OCI-M1 (cell line): ENCODE results near the gene ENOX1.
"Not testable (repeated sequence)": the region's sequence is repeated elsewhere in the genome, so short reads cannot be mapped to it uniquely, and the experiment has no call there.

Experiments used
- DNase-seq: peaks from one replicate; lab custom pipeline; 2025; lab: John Stamatoyannopoulos, UW

The ENOX1 gene

DNA sequence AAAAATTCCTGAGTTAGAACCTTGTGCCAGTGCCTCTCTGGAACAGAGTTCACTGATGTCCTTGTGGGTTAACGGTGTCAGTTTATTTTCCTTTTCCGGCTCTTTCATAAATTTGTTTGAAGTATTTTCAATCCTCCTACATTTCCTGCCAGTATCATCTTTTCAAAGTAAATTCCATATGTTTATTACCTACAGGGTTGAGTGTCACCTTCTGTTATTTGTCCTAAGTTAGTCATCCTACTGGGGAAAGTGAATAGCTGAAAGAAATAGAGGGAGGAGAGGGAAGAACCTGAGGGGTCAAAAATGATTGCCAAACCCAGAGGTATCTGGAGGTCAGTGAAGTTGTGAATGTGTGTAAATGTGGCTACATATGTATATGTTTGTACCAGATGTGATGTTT lies 582.2 kb downstream of the ENOX1 start:
- no peak for DNase-seq

DNA sequence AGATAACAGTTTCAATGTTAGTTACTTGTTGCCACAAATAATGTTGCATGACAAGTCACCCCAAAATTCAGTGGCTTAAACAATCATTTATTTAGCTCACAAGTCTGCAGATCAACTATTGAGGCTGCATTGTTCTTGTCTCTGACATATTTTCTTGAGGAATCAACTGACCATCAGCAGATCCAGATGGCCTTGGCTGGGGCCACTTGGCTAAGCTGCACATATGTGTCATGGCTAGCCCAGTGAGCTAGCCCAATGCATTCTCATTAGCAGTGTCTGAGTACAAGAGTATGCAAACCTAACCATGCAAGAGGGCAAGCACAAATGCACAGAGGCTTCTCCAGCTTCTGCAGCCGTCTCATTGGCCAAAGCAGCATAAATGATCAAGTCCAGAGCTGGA lies 583.0 kb downstream of the ENOX1 start:
- no peak for DNase-seq

DNA sequence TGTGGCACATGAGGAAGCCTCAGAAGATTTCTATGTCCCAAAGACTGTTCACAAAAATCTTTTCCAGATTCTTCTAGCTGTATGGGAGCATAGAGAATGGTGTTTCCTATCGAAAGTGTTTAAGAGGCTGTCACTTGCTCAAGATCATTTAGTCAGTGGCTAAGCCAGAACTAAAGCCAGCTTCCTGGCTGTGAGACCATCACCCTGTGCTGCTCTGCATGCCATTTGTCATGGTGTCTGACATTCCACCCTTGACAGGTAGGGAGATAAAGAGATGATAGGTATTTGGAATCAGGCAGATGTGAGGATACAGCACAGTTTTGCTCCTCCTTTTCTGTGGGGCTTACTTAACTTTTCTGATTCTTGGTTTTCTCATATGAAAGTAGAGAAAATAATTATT lies 586.0 kb downstream of the ENOX1 start:
- DNase-seq = no peak

DNA sequence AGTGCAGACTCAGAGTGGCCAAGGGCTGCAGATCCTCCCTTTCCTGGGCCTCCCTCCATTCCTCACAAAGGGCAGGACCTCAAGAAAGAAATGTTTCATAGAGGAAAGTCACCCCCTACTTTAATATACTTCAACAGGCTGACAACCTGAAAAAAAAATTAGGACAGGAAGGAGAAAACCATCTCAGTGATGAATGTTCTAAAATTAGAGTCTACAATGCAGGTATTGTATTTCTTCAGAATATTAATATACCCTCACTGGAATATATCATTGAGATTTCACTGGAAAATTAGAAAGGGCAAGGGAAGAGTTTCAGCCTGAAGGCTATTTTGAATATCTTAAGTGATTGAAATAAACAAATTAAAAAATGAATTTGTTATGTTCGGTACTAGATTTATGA lies 586.5 kb downstream of the ENOX1 start:
- DNase-seq = no peak

DNA sequence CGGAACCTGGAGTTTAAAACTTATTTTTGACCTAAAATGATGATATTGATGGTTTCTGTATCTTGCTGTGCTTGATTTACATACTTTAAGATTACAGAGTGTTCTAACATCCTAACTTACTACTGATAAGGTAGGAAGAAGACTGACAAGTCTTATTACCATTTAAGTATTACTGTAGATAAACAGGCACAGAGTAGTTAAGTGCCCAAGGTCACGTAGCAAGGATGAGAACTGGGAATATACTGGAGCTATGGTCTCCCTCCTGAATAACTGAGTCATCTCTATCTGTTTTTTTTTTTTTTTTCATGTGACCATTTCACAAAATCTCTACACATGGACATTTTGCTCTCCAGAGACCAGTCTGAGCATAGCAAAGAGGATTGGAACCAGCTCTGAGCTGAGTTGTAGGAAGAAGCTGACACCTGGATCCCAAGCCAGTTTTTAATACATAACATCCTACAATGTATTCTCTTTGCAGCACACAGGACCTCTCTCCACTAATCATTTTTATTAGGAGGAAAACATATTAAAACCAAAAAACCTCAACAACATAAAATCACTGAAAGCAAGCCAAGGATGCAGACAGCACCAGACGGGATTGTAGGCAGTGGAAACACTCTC lies 589.9 kb downstream of the ENOX1 start:
- no peak for DNase-seq

DNA sequence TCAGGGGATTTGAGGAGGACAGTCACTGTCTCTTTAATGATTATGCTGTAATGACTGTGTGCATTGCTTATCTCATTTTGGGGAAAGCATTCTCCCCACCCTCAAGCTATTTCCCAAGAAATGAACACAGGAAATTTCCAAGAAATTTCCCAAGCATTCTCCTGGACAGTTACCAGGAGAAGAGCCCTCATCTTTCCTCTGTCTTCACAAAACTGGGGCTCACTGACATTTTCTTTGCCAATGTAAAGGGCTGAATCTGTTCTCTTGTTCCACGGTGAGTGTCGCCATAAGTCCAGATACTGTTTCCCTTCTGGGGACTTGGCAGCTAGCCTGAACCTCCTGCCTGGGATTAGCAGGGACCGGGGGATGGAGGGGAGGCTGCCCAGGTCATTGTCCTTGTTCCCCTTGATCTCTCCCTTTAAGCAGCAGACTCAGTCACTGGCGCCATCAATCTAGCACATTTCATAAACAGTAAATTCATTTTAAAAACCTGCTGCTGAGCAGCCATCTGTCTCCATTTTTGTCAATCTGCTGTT lies 590.6 kb downstream of the ENOX1 start:
- DNase-seq = no peak

DNA sequence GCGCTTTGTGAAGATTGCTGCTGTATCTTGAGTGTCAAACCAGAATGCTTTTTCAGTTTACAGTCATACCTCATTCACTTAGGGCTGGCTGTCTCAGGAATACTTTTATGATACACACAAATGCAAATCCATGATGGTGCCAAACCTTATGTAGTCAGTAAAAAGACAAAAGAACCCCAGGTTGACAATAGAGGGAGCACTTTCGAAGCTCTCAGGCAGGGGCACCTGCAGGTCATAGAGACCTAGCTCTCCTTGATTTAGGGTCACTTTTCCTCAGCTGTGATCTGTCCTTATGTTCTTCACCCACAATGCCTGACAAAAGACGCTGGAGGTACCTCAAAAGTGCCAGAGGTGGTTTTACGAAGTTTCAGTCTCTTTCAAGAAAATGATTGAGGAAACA lies 591.2 kb downstream of the ENOX1 start:
- DNase-seq = peak; percentile 19

DNA sequence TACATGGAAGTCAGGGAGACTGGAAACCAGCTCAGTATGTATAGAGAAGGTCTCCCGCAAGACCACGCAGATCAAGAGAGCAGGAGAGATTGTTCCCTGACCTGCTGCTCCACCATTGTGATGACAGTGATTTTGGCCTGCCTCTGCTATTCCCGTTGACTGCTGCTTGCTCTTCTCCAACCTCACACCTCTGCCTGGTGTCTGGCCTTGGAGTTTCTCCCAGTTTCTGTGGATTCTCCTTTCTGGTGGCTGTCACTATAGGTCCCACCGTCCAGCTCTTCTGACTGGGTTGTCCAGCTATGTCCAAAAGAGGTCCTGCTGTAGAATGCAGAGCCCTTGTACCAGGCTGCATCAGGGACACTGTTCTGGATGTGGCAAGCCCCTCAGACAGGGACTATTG lies 591.7 kb downstream of the ENOX1 start:
- no peak for DNase-seq

DNA sequence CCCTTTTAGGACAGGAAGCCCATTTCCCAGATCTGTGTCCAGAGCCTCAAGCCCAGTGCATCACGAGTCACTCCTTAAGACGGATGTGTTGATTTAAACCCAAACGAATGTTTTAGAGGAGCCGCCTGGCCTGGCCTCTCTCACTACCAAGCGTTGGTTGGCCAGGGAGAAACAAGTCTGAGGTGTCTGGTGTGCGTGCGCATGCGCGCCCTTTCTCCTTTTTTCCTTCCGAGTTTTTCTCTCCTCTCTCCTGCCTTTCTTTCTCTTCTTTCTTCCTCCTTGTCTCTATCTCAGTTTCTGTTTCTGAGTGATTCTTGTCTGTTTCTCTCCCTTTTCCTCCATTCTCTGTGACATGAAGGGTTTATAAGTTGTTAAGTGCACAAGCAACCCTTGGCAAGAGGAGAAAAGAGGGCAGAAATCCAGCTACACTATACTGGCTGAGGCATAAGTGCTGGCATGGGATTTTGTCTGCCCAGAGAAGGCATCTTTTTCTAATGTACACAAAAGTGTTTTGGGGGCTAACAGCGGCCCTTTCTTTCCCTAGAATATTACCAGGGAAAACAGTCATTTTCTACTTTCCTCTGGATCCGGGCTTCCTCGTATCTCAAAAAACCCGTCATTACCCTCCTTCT lies 592.9 kb downstream of the ENOX1 start:
- no peak for DNase-seq

DNA sequence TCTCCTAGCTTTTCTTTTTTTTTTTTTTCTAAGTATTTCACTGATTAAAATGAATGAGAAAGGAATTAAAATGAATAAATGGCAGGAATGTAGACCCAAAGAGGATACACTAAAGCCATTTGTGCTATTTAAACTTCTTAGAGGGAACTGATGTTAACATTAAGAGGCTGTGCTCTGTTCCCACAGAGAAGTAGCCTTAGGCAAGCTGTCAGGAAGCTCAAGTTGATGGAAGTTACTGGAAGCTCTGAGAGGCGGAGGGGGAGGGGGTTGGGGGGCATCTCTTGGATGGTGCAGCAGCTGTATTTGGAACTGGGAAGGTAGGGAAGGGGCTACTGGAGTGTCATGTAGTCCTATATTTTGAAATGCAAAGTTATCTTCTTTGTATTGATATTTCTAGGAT lies 595.2 kb downstream of the ENOX1 start:
- DNase-seq = no peak

DNA sequence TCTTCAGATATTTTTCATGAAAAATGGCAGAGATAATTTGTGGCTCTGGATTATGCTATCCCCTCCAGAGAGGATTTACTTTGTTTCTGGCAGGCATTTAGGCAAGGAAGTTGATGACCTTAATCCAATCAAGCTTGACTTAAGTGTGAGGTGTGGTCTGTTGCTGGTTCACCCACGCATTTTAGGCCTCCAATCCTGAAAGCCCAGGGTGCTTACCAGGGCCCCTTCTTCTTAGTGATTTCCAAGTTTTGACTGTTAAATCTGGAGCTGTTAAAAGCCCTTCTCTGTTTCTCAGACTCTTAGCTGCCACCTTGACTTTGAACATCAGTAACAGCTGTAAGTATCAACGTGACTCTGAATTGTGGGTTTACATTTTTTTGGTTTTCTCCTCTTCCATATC lies 601.5 kb downstream of the ENOX1 start:
- no peak for DNase-seq

DNA sequence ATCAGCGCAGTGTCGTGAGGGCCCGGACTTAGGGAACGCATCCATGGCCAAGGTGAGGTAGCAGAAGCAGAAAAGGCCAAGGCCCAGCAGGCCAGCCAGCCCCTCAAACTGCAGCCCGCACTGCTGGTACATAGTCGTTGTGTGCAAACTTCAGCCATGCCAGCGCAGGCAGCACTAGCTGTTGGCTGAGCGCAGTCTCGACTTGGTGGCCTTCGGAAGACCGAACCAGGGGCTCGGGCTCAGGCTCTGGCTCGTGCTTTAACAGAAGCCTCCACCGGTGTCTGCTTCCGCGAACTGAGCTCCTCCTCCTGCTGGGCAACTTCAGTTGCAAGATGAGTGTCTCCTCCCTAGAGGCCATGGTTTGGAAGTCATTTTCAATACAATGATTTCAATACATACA lies 605.9 kb downstream of the ENOX1 start:
- DNase-seq = no peak

DNA sequence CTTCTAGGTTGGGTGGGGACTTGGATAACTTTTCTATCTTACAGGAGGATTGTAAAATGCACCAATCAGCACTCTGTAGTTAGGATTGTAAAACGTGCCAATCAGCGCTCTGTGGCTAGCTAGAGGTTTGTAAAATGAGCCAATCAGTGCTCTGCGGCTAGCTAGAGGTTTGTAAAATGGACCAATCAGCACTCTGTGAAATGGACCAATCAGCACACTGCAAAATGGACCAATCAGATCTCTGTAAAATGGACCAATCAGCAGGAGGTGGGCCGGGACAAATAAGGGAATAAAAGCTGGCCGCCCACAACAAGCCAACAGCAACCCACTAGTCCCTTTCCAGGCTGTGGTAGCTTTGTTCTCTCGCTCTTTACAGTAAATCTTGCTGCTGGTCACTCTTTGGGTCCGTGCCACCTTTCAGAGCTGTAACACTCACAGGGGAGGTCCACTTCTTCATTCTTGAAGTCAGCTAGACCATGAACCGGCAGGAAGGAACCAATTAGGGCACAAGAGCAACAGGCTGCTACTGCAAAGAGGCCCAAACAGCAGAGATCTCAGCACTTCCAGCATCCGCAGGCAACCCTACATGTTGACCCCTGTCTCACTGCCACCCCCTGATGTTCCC lies 606.6 kb downstream of the ENOX1 start:
- no peak for DNase-seq

DNA sequence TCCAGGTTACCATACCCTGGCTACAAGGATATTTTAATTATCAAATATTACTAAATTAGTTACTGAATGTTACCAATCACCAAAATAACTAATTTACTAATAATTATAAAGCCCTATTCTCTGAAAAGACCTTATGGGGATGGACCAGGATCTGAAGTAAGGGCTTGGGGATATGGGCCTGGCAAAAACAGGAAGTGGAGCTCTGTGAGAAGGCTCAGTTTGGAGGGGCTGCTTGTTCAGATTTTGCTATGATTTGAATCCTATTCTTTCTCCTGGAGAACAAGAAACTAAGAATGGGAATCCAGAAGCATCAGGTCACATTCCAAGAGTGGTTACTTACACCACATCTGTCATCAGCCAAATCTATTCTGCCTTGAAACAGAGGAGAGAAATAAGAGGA lies 615.3 kb downstream of the ENOX1 start:
- no peak for DNase-seq

DNA sequence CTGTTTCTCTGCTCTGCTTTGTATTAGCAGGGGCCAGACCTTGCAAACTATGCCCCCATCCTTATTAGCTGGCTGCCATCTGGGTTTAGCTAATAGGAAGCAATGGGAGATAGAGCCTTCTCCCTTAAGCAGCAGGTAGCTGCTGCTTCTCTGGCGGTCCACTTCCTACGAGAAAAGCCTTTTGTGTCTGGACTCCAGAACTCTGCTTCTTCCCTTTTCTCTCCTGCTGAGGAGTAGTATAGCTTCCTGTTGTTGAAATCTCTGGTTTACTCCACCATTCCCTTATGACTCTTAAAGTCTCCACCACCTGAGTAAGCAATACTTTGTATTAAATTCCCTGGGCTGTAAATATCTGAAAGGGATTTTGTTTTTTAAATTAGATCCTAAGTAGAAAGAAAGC lies 616.3 kb downstream of the ENOX1 start:
- peak; percentile 32 for DNase-seq

DNA sequence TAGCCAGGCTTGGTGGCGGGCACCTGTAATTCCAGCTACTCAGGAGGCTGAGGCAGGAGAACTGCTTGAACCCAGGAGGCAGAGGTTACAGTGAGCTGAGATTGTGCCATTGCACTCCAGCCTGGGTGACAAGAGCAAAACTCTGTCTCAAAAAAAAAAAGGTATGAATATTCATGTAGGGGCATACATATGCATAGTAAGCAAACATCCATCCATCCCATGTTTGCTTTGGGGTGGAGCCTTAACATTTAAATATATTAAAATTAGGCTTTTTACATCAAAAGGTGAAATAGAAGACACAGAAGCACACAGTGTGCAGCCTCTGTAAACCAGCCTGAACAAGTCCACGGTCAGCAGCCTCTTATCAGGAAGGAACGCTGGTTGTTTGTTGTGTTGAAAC lies 618.3 kb downstream of the ENOX1 start:
- DNase-seq = not testable (repeated sequence)

DNA sequence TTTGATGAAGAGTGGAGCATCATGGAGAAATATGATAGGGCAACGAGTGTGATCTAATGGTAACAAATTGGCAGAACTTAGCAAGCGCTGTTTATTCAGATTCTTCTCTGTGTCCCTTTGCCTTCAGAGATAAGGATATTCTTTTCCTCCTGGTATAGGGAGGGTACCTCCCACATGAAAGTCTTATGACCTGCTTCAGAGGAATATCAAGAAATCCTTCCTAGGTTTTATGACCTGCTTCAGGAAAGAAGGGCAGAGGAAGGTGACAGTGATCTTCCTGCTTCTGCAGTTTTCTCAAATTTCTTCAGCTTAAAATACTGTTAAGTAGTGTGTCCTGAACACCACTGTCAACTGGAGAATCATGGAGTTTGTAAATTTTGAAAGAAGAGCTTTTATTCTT lies 619.0 kb downstream of the ENOX1 start:
- DNase-seq = no peak

DNA sequence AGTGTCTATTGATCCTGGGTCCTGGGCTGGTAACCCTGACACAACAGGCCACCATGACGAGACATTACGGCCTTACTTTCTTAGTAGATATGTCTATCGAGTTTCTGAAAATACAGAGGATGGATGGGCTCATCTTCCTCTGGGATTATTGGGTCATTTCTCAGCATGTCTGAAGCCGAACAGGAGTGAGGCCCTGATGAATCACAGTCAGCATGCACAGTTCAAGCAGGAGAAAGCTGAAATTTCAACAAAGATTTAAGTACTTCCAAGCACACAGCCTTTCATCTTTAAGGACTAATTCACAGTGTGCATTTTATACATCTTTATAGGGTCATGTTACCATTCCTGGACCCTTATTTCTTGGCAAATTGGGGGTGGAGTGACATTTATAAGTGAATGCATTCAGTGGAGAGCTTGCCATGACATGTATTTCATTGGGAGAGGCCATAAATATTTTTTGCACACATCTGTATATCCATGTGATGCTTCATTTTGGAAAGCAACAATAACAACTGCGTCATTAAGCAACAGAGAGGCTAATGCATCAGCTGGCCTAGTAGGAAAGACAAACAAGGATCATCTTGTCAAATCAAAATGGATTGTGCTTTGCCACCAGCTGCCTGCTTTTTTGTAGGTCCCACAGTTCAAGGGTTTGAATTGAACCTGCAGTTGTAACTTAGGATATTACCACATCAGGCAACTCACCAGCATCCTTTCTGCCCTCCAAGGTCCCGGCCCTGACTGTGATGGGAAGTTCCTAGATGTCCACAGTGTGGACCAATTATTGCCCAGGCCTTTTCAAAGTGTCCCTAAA lies 619.9 kb downstream of the ENOX1 start:
- no peak for DNase-seq
